GM12878 (cell line): Measurements from ENCODE around the gene ZSCAN20. TPM values are rescaled to one million over a fixed set of nuclear protein-coding genes. Genes with fewer than 3 reads are reported as not detected.

ENCODE experiments used
- BRCA1 ChIP-seq: IDR thresholded peaks from 2 replicates; pipeline ENCODE4 v1.6.1; 2011; ENCODE audit warnings: low read depth, low read length, improper control_type of control experiment
- CBX3 ChIP-seq: fragments of 200-600 bp; sonication (generic); IDR thresholded peaks from 2 replicates; pipeline ENCODE4 v1.6.1; 2016; ENCODE audit warnings: low read depth, borderline replicate concordance
- CBX5 ChIP-seq: sonication (generic); IDR thresholded peaks from 2 replicates; pipeline ENCODE4 v1.6.1; 2016; ENCODE audit warnings: low read depth, moderate library complexity, mild to moderate bottlenecking, inconsistent platforms
- CHD2 ChIP-seq: IDR thresholded peaks from 2 replicates; pipeline ENCODE4 v1.6.1; 2011; ENCODE audit warnings: low read depth, low read length, improper control_type of control experiment, borderline replicate concordance
- FOXK2 ChIP-seq: fragments of 450-650 bp; IDR thresholded peaks from 2 replicates; pipeline ENCODE4 v1.6.1; 2017; ENCODE audit warnings: mild to moderate bottlenecking, moderate library complexity
- PAX5 ChIP-seq: IDR thresholded peaks from 2 replicates; pipeline ENCODE4 v1.6.1; 2011; ENCODE audit warnings: low read depth, low read length, borderline replicate concordance
- RFX5 ChIP-seq: IDR thresholded peaks from 2 replicates; pipeline ENCODE4 v1.6.1; 2011; ENCODE audit warnings: low read depth, low read length, improper control_type of control experiment
- SMAD1 ChIP-seq: fragments of 450-650 bp; IDR thresholded peaks from 2 replicates; pipeline ENCODE4 v1.6.1; 2018; ENCODE audit warnings: mild to moderate bottlenecking, low read depth; ENCODE audit not compliant: partially characterized antibody
- SP1 ChIP-seq: IDR thresholded peaks from one replicate; pipeline ENCODE4 v1.6.1; 2011; ENCODE audit warnings: low read depth, low read length
- SRF ChIP-seq, 2 experiments: IDR thresholded peaks; 2 replicates each; pipeline ENCODE4 v1.6.1; 2011; ENCODE audit warnings: low read depth in 2 of 2, low read length in 2 of 2, mild to moderate bottlenecking in 1 of 2, moderate library complexity in 1 of 2
- SUZ12 ChIP-seq: fragments of 200-600 bp; sonication (generic); IDR thresholded peaks from one replicate; pipeline ENCODE4 v1.6.1; 2018; ENCODE audit warnings: antibody characterized with exemption, mild to moderate bottlenecking; ENCODE audit not compliant: unreplicated experiment
- TAF1 ChIP-seq: IDR thresholded peaks from 2 replicates; pipeline ENCODE4 v1.6.1; 2011; ENCODE audit warnings: mild to moderate bottlenecking, low read depth, low read length, borderline replicate concordance
- ZNF622 ChIP-seq: fragments of 450-650 bp; IDR thresholded peaks from 2 replicates; pipeline ENCODE4 v1.6.1; 2017; ENCODE audit warnings: mild to moderate bottlenecking, inconsistent platforms
- polyA plus RNA-seq, 11 experiments: library from polyadenylated mRNA; depleted of rRNA in 4 of 11; unstranded in 6 of 11; stranded (reverse) in 5 of 11; fragments of >200 nt; fragmentation: Nextera tagmentation in 4 of 11; fragmentation: Illumina TruSeq in 1 of 11; extraction: Ambion mirVana in 4 of 11; extraction: Trizol in 1 of 11; gene quantifications; 1 replicate in 1 of 11; 2 replicates in 10 of 11; pipeline versions ENCODE4 v1.2.1 to v1.2.3, GENCODE V29; 2011 to 2016; ENCODE audit warnings: inconsistent platforms in 2 of 11, missing spikeins in 2 of 11, low read depth in 1 of 11
- total RNA-seq, 4 experiments: library from RNA; depleted of rRNA in 3 of 4; stranded (reverse); fragments of >200 nt in 3 of 4; fragmentation: Illumina TruSeq in 1 of 4; extraction: Trizol in 1 of 4; gene quantifications; 2 replicates each; pipeline versions ENCODE4 v1.2.1 to v1.2.3, GENCODE V29; 2013 to 2021
- TF ChIP-seq, protein P1 (sequence below): IDR thresholded peaks from 2 replicates; pipeline ENCODE4 v1.6.1; 2011; ENCODE audit warnings: mild to moderate bottlenecking, low read depth, low read length, moderate library complexity; ENCODE audit not compliant: insufficient replicate concordance
- TF ChIP-seq, protein P2 (sequence below): fragments of 450-650 bp; IDR thresholded peaks from 2 replicates; pipeline ENCODE4 v1.6.1; 2017; ENCODE audit warnings: mild to moderate bottlenecking
- TF ChIP-seq, protein P3 (sequence below), 3 experiments: IDR thresholded peaks in 2 of 3; conservative IDR thresholded peaks in 1 of 3; 2 replicates each; pipeline ENCODE4 v1.5.1; 2011; ENCODE audit warnings: low read depth in 3 of 3, low read length in 3 of 3, mild to moderate bottlenecking in 3 of 3, control low read depth in 2 of 3, moderate library complexity in 2 of 3, inconsistent platforms in 1 of 3, mixed read lengths in 1 of 3; ENCODE audit not compliant: control insufficient read depth in 2 of 3, insufficient read depth in 1 of 3; ENCODE audit errors: extremely low read depth in 1 of 3
- TF ChIP-seq, protein P4 (sequence below): fragments of 450-650 bp; formaldehyde crosslinking; IDR thresholded peaks from 2 replicates; pipeline ENCODE4 v1.5.0; 2022; ENCODE audit warnings: mild to moderate bottlenecking, missing genetic modification characterization
- TF ChIP-seq, protein P5 (sequence below): IDR thresholded peaks from 2 replicates; pipeline ENCODE4 v1.6.1; 2012; ENCODE audit warnings: low read depth, low read length, improper control_type of control experiment

Gene ZSCAN20
- total and polyA plus RNA-seq, 10 of the 15 experiments (the other 5 are each of a cell fraction or from before 2014, with no cell fraction given) = 0.35 to 5.1 (median 2.4) TPM

DNA sequence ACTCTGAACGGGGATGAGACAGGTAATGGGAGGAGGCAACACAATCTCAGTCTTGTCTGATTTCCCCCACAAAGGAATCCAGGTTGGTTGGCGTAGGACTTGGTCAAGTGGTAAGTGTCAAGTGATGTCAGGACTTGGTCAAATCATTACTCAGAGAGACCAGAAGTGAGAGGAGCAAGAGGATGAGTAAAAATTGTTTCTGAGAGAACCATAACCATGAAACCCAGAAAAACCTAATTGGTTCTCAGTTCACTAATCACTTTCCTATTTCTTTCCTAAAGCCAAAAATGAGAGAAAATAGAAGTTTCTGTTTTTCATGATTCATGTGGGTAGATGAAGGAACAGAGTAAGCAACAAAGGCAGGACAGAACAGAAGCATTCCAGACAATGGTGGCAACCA is 46.5 kb upstream of the ZSCAN20 start (continued):
- TF ChIP-seq, protein P1, sequence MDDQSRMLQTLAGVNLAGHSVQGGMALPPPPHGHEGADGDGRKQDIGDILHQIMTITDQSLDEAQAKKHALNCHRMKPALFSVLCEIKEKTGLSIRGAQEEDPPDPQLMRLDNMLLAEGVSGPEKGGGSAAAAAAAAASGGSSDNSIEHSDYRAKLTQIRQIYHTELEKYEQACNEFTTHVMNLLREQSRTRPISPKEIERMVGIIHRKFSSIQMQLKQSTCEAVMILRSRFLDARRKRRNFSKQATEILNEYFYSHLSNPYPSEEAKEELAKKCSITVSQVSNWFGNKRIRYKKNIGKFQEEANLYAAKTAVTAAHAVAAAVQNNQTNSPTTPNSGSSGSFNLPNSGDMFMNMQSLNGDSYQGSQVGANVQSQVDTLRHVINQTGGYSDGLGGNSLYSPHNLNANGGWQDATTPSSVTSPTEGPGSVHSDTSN = no peak
- TF ChIP-seq SMAD1 (no peak), ZNF622 (no peak), CBX5 (no peak), PAX5 (no peak), SP1 (no peak), BRCA1 (no peak), RFX5 (no peak), CBX3 (no peak), SUZ12 (no peak), SRF (IDR thresholded peaks at IDR 0.05; ENCODE audit: low read depth in 2 of 2, low read length in 2 of 2) (no peak), TAF1 (no peak), FOXK2 (no peak), CHD2 (no peak)
- TF ChIP-seq, protein P2, sequence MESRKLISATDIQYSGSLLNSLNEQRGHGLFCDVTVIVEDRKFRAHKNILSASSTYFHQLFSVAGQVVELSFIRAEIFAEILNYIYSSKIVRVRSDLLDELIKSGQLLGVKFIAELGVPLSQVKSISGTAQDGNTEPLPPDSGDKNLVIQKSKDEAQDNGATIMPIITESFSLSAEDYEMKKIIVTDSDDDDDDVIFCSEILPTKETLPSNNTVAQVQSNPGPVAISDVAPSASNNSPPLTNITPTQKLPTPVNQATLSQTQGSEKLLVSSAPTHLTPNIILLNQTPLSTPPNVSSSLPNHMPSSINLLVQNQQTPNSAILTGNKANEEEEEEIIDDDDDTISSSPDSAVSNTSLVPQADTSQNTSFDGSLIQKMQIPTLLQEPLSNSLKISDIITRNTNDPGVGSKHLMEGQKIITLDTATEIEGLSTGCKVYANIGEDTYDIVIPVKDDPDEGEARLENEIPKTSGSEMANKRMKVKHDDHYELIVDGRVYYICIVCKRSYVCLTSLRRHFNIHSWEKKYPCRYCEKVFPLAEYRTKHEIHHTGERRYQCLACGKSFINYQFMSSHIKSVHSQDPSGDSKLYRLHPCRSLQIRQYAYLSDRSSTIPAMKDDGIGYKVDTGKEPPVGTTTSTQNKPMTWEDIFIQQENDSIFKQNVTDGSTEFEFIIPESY = no peak
- TF ChIP-seq, protein P3, sequence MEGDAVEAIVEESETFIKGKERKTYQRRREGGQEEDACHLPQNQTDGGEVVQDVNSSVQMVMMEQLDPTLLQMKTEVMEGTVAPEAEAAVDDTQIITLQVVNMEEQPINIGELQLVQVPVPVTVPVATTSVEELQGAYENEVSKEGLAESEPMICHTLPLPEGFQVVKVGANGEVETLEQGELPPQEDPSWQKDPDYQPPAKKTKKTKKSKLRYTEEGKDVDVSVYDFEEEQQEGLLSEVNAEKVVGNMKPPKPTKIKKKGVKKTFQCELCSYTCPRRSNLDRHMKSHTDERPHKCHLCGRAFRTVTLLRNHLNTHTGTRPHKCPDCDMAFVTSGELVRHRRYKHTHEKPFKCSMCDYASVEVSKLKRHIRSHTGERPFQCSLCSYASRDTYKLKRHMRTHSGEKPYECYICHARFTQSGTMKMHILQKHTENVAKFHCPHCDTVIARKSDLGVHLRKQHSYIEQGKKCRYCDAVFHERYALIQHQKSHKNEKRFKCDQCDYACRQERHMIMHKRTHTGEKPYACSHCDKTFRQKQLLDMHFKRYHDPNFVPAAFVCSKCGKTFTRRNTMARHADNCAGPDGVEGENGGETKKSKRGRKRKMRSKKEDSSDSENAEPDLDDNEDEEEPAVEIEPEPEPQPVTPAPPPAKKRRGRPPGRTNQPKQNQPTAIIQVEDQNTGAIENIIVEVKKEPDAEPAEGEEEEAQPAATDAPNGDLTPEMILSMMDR (IDR thresholded peaks at IDR 0.05 in 2 of 3, conservative IDR thresholded peaks at IDR 0.05 in 1 of 3; ENCODE audit: control insufficient read depth in 2 of 3, extremely low read depth in 1 of 3, insufficient read depth in 1 of 3, low read depth in 3 of 3, low read length in 3 of 3) = no peak
- TF ChIP-seq, protein P4, sequence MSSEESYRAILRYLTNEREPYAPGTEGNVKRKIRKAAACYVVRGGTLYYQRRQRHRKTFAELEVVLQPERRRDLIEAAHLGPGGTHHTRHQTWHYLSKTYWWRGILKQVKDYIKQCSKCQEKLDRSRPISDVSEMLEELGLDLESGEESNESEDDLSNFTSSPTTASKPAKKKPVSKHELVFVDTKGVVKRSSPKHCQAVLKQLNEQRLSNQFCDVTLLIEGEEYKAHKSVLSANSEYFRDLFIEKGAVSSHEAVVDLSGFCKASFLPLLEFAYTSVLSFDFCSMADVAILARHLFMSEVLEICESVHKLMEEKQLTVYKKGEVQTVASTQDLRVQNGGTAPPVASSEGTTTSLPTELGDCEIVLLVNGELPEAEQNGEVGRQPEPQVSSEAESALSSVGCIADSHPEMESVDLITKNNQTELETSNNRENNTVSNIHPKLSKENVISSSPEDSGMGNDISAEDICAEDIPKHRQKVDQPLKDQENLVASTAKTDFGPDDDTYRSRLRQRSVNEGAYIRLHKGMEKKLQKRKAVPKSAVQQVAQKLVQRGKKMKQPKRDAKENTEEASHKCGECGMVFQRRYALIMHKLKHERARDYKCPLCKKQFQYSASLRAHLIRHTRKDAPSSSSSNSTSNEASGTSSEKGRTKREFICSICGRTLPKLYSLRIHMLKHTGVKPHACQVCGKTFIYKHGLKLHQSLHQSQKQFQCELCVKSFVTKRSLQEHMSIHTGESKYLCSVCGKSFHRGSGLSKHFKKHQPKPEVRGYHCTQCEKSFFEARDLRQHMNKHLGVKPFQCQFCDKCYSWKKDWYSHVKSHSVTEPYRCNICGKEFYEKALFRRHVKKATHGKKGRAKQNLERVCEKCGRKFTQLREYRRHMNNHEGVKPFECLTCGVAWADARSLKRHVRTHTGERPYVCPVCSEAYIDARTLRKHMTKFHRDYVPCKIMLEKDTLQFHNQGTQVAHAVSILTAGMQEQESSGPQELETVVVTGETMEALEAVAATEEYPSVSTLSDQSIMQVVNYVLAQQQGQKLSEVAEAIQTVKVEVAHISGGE (CRISPR knock-in tag) = no peak
- TF ChIP-seq, protein P5, sequence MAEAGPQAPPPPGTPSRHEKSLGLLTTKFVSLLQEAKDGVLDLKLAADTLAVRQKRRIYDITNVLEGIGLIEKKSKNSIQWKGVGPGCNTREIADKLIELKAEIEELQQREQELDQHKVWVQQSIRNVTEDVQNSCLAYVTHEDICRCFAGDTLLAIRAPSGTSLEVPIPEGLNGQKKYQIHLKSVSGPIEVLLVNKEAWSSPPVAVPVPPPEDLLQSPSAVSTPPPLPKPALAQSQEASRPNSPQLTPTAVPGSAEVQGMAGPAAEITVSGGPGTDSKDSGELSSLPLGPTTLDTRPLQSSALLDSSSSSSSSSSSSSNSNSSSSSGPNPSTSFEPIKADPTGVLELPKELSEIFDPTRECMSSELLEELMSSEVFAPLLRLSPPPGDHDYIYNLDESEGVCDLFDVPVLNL = no peak
